Hepatocyte (in vitro differentiated cells): ENCODE data around the gene CIAO2B. TPM values are rescaled to one million over a fixed set of nuclear protein-coding genes. Genes with fewer than 3 reads are reported as not detected.

Experiments
- DNase-seq: peaks from one replicate; pipeline ENCODE4 v3.0.0-alpha.2; 2016; ENCODE audit warnings: low spot score
- H2AFZ ChIP-seq: fragments of 200-600 bp; sonication (generic); 2 replicates; pipeline ENCODE4 v1.6.0; 2016; ENCODE audit warnings: antibody characterized with exemption, mild to moderate bottlenecking
- H3K27ac ChIP-seq: fragments of 200-600 bp; sonication (generic); 2 replicates; pipeline ENCODE4 v1.5.1; 2016; ENCODE audit warnings: mild to moderate bottlenecking
- H3K27me3 ChIP-seq: fragments of 200-600 bp; sonication (generic); 2 replicates; pipeline ENCODE4 v1.6.1; 2016
- H3K36me3 ChIP-seq: fragments of 200-600 bp; sonication (generic); replicated peaks from 2 replicates; pipeline ENCODE4 v1.5.1; 2016; ENCODE audit warnings: low read depth; ENCODE audit not compliant: insufficient read depth
- H3K4me1 ChIP-seq: fragments of 200-600 bp; sonication (generic); 2 replicates; pipeline ENCODE4 v1.5.1; 2016; ENCODE audit warnings: mild to moderate bottlenecking, moderate library complexity; ENCODE audit not compliant: insufficient read depth
- H3K4me2 ChIP-seq: fragments of 200-600 bp; sonication (generic); 2 replicates; pipeline ENCODE4 v1.6.0; 2016
- H3K4me3 ChIP-seq: fragments of 200-600 bp; sonication (generic); 2 replicates; pipeline ENCODE4 v1.5.1; 2016; ENCODE audit warnings: mild to moderate bottlenecking
- H3K79me2 ChIP-seq: fragments of 200-600 bp; sonication (generic); 2 replicates; pipeline ENCODE4 v1.6.0; 2017; ENCODE audit warnings: mild to moderate bottlenecking
- H3K9me2 ChIP-seq: fragments of 200-600 bp; sonication (generic); replicated peaks from 2 replicates; pipeline ENCODE4 v1.6.0; 2017; ENCODE audit warnings: mild to moderate bottlenecking; ENCODE audit not compliant: insufficient read depth
- H3K9me3 ChIP-seq: fragments of 200-600 bp; sonication (generic); 2 replicates; pipeline ENCODE4 v1.5.1; 2016; ENCODE audit warnings: low read depth, mild to moderate bottlenecking
- H4K20me1 ChIP-seq: fragments of 200-600 bp; sonication (generic); 2 replicates; pipeline ENCODE4 v1.6.0; 2016; ENCODE audit warnings: mild to moderate bottlenecking; ENCODE audit not compliant: insufficient read depth, poor library complexity, severe bottlenecking
- CTCF ChIP-seq: fragments of 200-600 bp; sonication (generic); IDR thresholded peaks from 2 replicates; pipeline ENCODE4 v1.5.1; 2016; ENCODE audit warnings: antibody characterized with exemption, mild to moderate bottlenecking; ENCODE audit not compliant: poor library complexity
- EZH2 ChIP-seq: fragments of 200-600 bp; sonication (generic); IDR thresholded peaks from 2 replicates; pipeline ENCODE4 v1.6.1; 2016; ENCODE audit warnings: antibody characterized with exemption, mild to moderate bottlenecking, borderline replicate concordance
- EZH2phosphoT487 ChIP-seq: fragments of 200-600 bp; sonication (generic); IDR thresholded peaks from one replicate; pipeline ENCODE4 v1.6.1; 2018; ENCODE audit warnings: antibody characterized with exemption, mild to moderate bottlenecking, low read depth, moderate library complexity; ENCODE audit not compliant: unreplicated experiment, severe bottlenecking
- WGBS: methylation state at CpG from one replicate; pipeline ENCODE4 v1.1.6; 2016; ENCODE audit warnings: low lambda C conversion rate; ENCODE audit errors: missing lambda C conversion rate; 5-methylcytosine and 5-hydroxymethylcytosine counted together
- polyA plus RNA-seq: library from polyadenylated mRNA; unstranded; fragments of >200 nt; fragmentation: Nextera tagmentation; extraction: Ambion mirVana; gene quantifications from 2 replicates; pipeline ENCODE4 v1.2.1, GENCODE V29; 2016
- total RNA-seq: library from RNA; depleted of rRNA; stranded (reverse); fragments of >200 nt; gene quantifications from 2 replicates; pipeline ENCODE4 v1.2.3, GENCODE V29; 2014

The CIAO2B gene
- total and polyA plus RNA-seq, 2 experiments from 2014 or later: 131 to 147 TPM

- H3K27me3 ChIP-seq: no peaks in the 10 kb centered on the region
- no peak for TF ChIP-seq EZH2phosphoT487
- no peak for TF ChIP-seq CTCF
- TF ChIP-seq EZH2: no peak
- no peak overlapping the region for H3K27ac ChIP-seq
- no peaks in the 10 kb centered on the region for H3K36me3 ChIP-seq
- H4K20me1 ChIP-seq: no peaks in the 10 kb centered on the region
- no peaks in the 10 kb centered on the region for H3K9me3 ChIP-seq
- no peak overlapping the region for H3K4me2 ChIP-seq
- no peaks in the 10 kb centered on the region for H3K79me2 ChIP-seq
- DNase-seq: no peak
- H3K4me3 ChIP-seq: no peak overlapping the region
- 71% methylated on average over 5 of the region's 5 CpGs for WGBS
- peaks cover under 1% of the 10 kb centered on the region for H3K4me1 ChIP-seq
- no peak overlapping the region for H2AFZ ChIP-seq
- no peaks in the 10 kb centered on the region for H3K9me2 ChIP-seq
Observed at GRCh38 chr16:66911112-66911511, 23.1 kb downstream of the CIAO2B start.

GRCh38 chr16:66910175-66910940 lies 23.8 kb downstream of the CIAO2B start:
- no peak overlapping the region for H3K27ac ChIP-seq
- H3K27me3 ChIP-seq: no peaks in the 10 kb centered on the region
- no peak for DNase-seq
- no peaks in the 10 kb centered on the region for H3K36me3 ChIP-seq
- H3K4me3 ChIP-seq: no peak overlapping the region
- peaks cover 8% of the 10 kb centered on the region for H3K4me1 ChIP-seq
- no peak overlapping the region for H3K4me2 ChIP-seq
- TF ChIP-seq CTCF (no peak), EZH2phosphoT487 (no peak), EZH2 (no peak)
- H2AFZ ChIP-seq: no peak overlapping the region
- no peaks in the 10 kb centered on the region for H4K20me1 ChIP-seq
- H3K9me2 ChIP-seq: no peaks in the 10 kb centered on the region
- H3K9me3 ChIP-seq: no peaks in the 10 kb centered on the region
- WGBS: 88% methylated on average over 14 of the region's 14 CpGs
- no peaks in the 10 kb centered on the region for H3K79me2 ChIP-seq

GRCh38 chr16:66908762-66909559 lies 25.2 kb downstream of the CIAO2B start:
- H3K27ac ChIP-seq: no peak overlapping the region
- DNase-seq: no peak
- no peak overlapping the region for H3K4me2 ChIP-seq
- no peaks in the 10 kb centered on the region for H3K9me2 ChIP-seq
- H3K4me3 ChIP-seq: no peak overlapping the region
- H3K4me1 ChIP-seq: peaks cover 22% of the 10 kb centered on the region
- TF ChIP-seq EZH2phosphoT487: no peak
- TF ChIP-seq EZH2: no peak
- TF ChIP-seq CTCF: no peak
- no peaks in the 10 kb centered on the region for H3K79me2 ChIP-seq
- 94% methylated on average over 14 of the region's 14 CpGs for WGBS
- H3K36me3 ChIP-seq: no peaks in the 10 kb centered on the region
- H2AFZ ChIP-seq: no peak overlapping the region
- H3K9me3 ChIP-seq: no peaks in the 10 kb centered on the region
- no peaks in the 10 kb centered on the region for H3K27me3 ChIP-seq
- H4K20me1 ChIP-seq: no peaks in the 10 kb centered on the region
